HG03108 (cell line): ENCODE measurements around the gene PIH1D1.
"Not testable (repeated sequence)": the region's sequence is repeated elsewhere in the genome, so short reads cannot be mapped to it uniquely, and the experiment has no call there.

ENCODE experiments used
- ATAC-seq: cut with Tn5 transposase; IDR thresholded peaks from one replicate; pipeline ENCODE4 v1.9.1; 2021; ENCODE audit warnings: moderate library complexity; ENCODE audit not compliant: unreplicated experiment

The PIH1D1 gene

GRCh38 chr19:49456326-49456725 lies 4.7 kb upstream of the PIH1D1 start:
- no peak for ATAC-seq

- no peak for ATAC-seq
These were observed 4.2 kb upstream of the PIH1D1 start for GRCh38 chr19:49455773-49456172.

- ATAC-seq, result no peak
These were observed 2.2 kb upstream of the PIH1D1 start for GRCh38 chr19:49453757-49454240.

- ATAC-seq, result peak; percentile 80
These were observed 1.6 kb upstream of the PIH1D1 start, which contains the start of gene ALDH16A1 for GRCh38 chr19:49453013-49453756. Gene ALDH16A1, plus strand, starts transcription at chr19:49453225. Its CDS starts 107 bp downstream, at chr19:49453332.

- no peak for ATAC-seq
These were observed 1.2 kb downstream of the PIH1D1 start for GRCh38 chr19:49450405-49450804.

GRCh38 chr19:49448432-49448786 lies 3.2 kb downstream of the PIH1D1 start:
- ATAC-seq, result no peak

GRCh38 chr19:49447485-49448431 lies 3.9 kb downstream of the PIH1D1 start:
- no peak for ATAC-seq

GRCh38 chr19:49445997-49446396 lies 5.6 kb downstream of the PIH1D1 start:
- no peak for ATAC-seq

- ATAC-seq, result not testable (repeated sequence)
These were observed 7.4 kb downstream of the PIH1D1 start for GRCh38 chr19:49444100-49444700.

- peak; percentile 73 for ATAC-seq
These were observed 8.1 kb downstream of the PIH1D1 start for GRCh38 chr19:49443366-49444099.

GRCh38 chr19:49442771-49443365 lies 8.7 kb downstream of the PIH1D1 start:
- no peak for ATAC-seq

- ATAC-seq, result no peak
These were observed 9.3 kb downstream of the PIH1D1 start for GRCh38 chr19:49442354-49442753.

- no peak for ATAC-seq
These were observed 9.7 kb downstream of the PIH1D1 start for GRCh38 chr19:49441960-49442350.

- no peak for ATAC-seq
These were observed 10.2 kb downstream of the PIH1D1 start, which contains the start of gene SLC17A7 for GRCh38 chr19:49441210-49441959. Gene SLC17A7, minus strand, starts transcription at chr19:49441527. Its CDS starts 148 bp downstream, at chr19:49441379.

GRCh38 chr19:49440439-49441209 lies 11.0 kb downstream of the PIH1D1 start:
- ATAC-seq, result no peak

GRCh38 chr19:49439836-49440235 lies 11.8 kb downstream of the PIH1D1 start:
- no peak for ATAC-seq

GRCh38 chr19:49438261-49438660 lies 13.4 kb downstream of the PIH1D1 start:
- no peak for ATAC-seq

GRCh38 chr19:49437231-49437630 lies 14.4 kb downstream of the PIH1D1 start:
- no peak for ATAC-seq
